Measurements from ENCODE around the gene RPS3A.
"Not testable (repeated sequence)": the region's sequence is repeated elsewhere in the genome, so short reads cannot be mapped to it uniquely, and the experiment has no call there.

RPS3A gene

DNA sequence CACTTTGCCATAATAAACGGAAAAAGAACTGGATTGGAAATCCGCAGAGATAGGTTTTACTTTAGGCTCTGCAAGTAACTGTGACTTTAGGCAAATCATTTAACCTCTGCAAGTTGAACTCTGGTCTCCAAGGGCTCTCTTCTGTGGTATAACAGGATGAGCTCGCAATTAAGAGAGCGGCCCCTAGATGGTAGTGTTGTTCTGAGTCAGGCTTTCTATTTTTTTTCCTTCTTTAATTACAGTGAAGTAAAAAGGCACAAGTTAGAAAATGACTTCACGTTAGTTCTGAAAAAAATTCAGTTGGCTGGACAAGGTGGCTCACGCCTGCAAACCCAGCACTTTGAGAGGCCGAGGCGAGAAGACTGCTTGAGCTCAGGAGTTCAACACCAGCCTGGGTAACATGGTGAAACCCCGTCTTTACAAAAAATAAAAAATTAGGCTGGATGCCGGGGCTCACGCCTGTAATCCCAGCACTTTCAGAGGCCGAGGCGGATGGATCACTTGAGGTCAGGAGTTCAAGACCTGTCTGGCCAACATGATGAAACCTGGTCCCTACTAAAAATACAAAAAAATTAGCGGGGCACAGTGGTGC lies 18.0 kb downstream of the RPS3A start:
- DNase-seq = peak; percentile 68

DNA sequence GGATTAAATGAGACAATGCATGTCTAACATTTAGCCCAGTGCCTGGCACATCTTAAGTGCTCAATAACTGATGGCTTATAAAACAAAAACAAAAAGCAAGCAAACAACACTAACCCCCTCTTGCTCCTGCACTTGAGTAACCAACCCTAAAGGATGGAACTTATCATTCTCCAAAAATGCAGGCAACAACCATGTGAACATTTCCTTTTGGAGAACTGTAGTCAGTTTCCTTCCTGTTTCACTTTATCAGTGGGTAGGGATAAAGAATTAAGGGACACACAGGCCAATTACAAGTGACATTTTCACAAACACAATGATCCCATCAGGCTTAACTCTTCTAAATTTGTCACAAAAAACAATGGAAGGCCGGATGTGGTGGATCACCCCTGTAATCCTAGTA lies 30.4 kb downstream of the RPS3A start:
- no peak for DNase-seq

DNA sequence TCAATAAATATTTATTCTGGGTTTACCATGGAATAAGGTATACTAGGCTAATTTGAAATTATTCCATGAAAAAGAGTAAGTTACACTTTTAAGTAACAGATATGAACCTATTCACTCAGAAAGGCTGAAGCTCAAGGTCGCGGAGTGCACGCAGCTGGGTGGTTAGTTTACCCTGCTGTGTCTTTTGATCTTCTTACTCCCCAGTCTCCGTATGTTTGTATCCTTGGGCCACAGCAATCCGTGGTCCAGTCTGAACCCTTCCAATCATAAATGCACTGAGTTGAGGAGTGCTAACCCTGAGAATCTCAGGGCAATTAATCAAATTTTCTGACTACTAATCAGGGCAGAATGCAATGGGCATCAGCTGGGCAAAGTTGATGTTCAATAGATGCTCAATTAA lies 33.9 kb downstream of the RPS3A start:
- no peak for DNase-seq

GRCh38 chr4:151136048-151136447 lies 36.6 kb downstream of the RPS3A start:
- not testable (repeated sequence) for DNase-seq

GRCh38 chr4:151139814-151140213 lies 40.4 kb downstream of the RPS3A start:
- no peak for DNase-seq

DNA sequence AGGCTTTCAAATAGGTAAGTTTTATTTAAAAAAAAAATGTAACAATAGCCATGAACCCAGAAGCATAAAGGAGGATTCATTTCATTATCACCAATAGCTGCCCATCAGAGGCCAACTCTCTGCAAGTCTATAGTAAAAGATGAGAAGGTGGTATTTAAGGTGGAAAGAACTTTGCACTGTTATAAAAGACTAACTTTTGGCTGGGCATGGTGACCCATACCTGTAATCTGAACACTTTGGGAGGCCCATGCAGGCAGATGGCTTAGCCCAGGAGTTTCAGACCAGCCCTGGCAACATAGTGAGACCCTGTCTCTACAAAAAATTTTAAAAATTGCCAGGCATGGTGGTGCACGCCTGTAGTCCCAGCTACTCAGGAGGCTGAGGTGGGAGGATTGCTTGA lies 43.3 kb downstream of the RPS3A start:
- no peak for DNase-seq

DNA sequence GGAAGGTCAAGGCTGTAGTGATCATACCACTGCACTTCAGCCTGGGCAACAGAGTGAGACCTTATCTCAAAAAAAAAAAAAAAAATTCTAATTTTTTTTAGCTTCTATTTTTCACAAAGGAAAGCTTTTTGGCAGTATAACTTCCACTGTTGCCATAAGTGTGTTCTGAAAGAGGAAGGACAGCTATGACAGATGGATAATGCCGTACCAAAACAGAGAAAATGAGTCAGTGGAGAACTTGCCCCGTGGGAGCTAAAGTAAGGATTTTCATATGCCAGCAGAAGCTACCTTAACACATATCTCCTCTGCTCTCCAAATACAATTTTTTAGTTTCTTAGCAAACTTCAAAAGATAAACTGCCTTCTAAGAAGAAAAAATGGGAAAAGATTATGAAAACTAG lies 43.7 kb downstream of the RPS3A start:
- peak; percentile 61 for DNase-seq

GRCh38 chr4:151143811-151144210 lies 44.4 kb downstream of the RPS3A start:
- no peak for DNase-seq

GRCh38 chr4:151144329-151145072 lies 45.1 kb downstream of the RPS3A start:
- DNase-seq = no peak

DNA sequence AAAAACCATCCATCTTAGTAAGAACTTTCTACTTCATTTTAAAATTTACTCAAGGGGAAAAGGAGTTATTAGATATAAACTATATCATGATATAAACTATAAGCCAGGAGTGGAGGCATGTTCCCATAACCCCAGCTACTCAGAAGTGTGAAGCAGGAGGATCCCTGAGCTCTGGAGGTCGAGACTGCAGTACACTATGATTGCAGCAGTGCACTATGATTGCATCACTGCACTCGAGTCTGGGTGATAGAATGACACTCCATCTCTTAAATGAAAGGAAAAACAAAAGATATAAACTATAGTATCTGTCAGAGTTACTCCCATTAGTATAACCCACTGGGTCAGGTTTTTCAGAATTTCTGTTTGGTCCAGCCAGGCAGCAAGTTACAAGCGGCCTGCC lies 47.6 kb downstream of the RPS3A start:
- DNase-seq = no peak

GRCh38 chr4:151148261-151148660 lies 48.8 kb downstream of the RPS3A start:
- no peak for DNase-seq

- DNase-seq = no peak
Measured at GRCh38 chr4:151150821-151151580, 51.6 kb downstream of the RPS3A start.

DNA sequence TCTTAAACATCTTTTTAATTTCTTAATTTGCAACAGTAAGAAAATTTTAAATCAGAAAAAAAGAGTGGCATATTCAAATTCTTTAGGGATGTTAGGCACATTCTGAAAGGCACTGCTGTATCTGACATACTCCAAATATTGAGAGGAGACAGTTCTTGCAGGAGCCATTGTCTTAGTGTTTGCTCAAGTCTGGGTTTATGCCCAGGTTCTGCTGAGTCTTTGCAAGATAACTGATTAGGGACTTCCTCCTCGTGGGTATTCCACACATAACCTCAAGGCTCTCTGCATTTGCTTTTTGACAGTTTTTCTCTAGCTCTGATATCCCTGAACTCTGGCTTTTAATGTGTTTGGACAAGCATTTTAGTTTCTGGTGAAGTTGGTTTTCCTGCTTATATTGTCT lies 52.6 kb downstream of the RPS3A start:
- DNase-seq = no peak

- DNase-seq = no peak
Measured at GRCh38 chr4:151153585-151153984, 54.2 kb downstream of the RPS3A start.

Data from MV-4-11 (cell line).